A673 (cell line): Measurements from ENCODE around the gene DLG2.

Source experiments
- CTCF ChIP-seq: fragments of 300-800, 200-600 bp; sonication (generic); conservative IDR thresholded peaks from 2 replicates; pipeline ENCODE4 v1.5.1; 2017; ENCODE audit warnings: low read depth, mild to moderate bottlenecking, antibody characterized with exemption, low read length, moderate library complexity, mixed read lengths
- EZH2 ChIP-seq: fragments of 200-600 bp; sonication (generic); IDR thresholded peaks from 2 replicates; pipeline ENCODE4 v1.6.1; 2017; ENCODE audit warnings: borderline replicate concordance, low read depth, mild to moderate bottlenecking, mixed read lengths, antibody characterized with exemption, low read length; ENCODE audit not compliant: poor library complexity, severe bottlenecking

- TF ChIP-seq EZH2 (no peak), CTCF (no peak)
Measured at GRCh38 chr11:85196968-85197367, 430.2 kb downstream of the DLG2 start.
